Muscle of leg (tissue), 11 donors: Measurements from ENCODE around the gene SMOC2. TPM values are rescaled to one million over a fixed set of nuclear protein-coding genes. Genes with fewer than 3 reads are reported as not detected.
A peak's percentile ranks its signal among the peaks of the same experiment; 100 is the strongest.

Experiments used
- DNase-seq: peaks from one replicate; pipeline ENCODE4 v3.0.0; 2013
- H3K27ac ChIP-seq: one replicate; pipeline ENCODE4 v1.5.1; 2013; ENCODE audit warnings: mild to moderate bottlenecking, low read length, control low read depth
- H3K27me3 ChIP-seq: one replicate; pipeline ENCODE4 v1.6.1; 2013; ENCODE audit warnings: low read length; ENCODE audit not compliant: control insufficient read depth, insufficient read depth
- H3K36me3 ChIP-seq: one replicate; pipeline ENCODE4 v1.6.1; 2013; ENCODE audit warnings: low read length; ENCODE audit not compliant: control insufficient read depth, insufficient read depth
- H3K4me1 ChIP-seq: one replicate; pipeline ENCODE4 v1.6.1; 2013; ENCODE audit warnings: low read length; ENCODE audit not compliant: control insufficient read depth, insufficient read depth
- H3K4me3 ChIP-seq: one replicate; pipeline ENCODE4 v1.5.1; 2013; ENCODE audit warnings: low read length, control low read depth
- H3K9me3 ChIP-seq: replicated peaks from 2 replicates; pipeline ENCODE4 v1.6.1; 2013; ENCODE audit warnings: low read depth, low read length; ENCODE audit not compliant: control insufficient read depth
- WGBS: methylation state at CpG from one replicate; pipeline ENCODE4 v1.1.5; 2013; ENCODE audit warnings: missing lambda C conversion rate; ENCODE audit not compliant: insufficient coverage; 5-methylcytosine and 5-hydroxymethylcytosine counted together
- polyA plus RNA-seq, 8 donors: library from polyadenylated mRNA; unstranded; fragments of 120-200 nt; gene quantifications; one replicate each; pipeline versions ENCODE4 v1.2.1 to v1.2.3, GENCODE V29; 2013; ENCODE audit warnings: inconsistent platforms in 1 of 8, low replicate concordance in 1 of 8; ENCODE audit not compliant: insufficient read length in 8 of 8, insufficient read depth in 1 of 8
- total RNA-seq: library from RNA; stranded (reverse); fragments of 120-200 nt; gene quantifications from one replicate; pipeline ENCODE4 v1.2.4, GENCODE V29; 2013

Gene SMOC2
- total and polyA plus RNA-seq, 9 donors = 58.0 to 109 (median 78.9) TPM

- H3K27ac ChIP-seq = no peak overlapping the region
- no peak overlapping the region for H3K4me3 ChIP-seq
- H3K9me3 ChIP-seq = no peaks in the 10 kb centered on the region
- no peaks in the 10 kb centered on the region for H3K36me3 ChIP-seq
- DNase-seq = no peak
- WGBS = 54% methylated on average over 6 of the region's 11 CpGs
- H3K4me1 ChIP-seq = peaks cover 54% of the 10 kb centered on the region
- H3K27me3 ChIP-seq = no peaks in the 10 kb centered on the region
Measured at GRCh38 chr6:168636147-168637004, 195.4 kb downstream of the SMOC2 start.

- WGBS = 93% methylated on average over 2 of the region's 10 CpGs
- no peak for DNase-seq
- Histone ChIP-seq H3K4me3 (no peak overlapping the region), H3K27ac (peak overlapping the region; percentile 90), H3K27me3 (no peaks in the 10 kb centered on the region), H3K36me3 (peaks cover 4% of the 10 kb centered on the region), H3K4me1 (peaks cover 53% of the 10 kb centered on the region), H3K9me3 (no peaks in the 10 kb centered on the region)
Measured at GRCh38 chr6:168637834-168638233, 196.8 kb downstream of the SMOC2 start.

GRCh38 chr6:168638468-168639271 is 197.7 kb downstream of the SMOC2 start:
- H3K27me3 ChIP-seq = no peaks in the 10 kb centered on the region
- H3K36me3 ChIP-seq = peaks cover 4% of the 10 kb centered on the region
- peak overlapping the region; percentile 90 for H3K27ac ChIP-seq
- DNase-seq = peak; percentile 92
- H3K4me3 ChIP-seq = no peak overlapping the region
- H3K9me3 ChIP-seq = no peaks in the 10 kb centered on the region
- WGBS = 10% methylated on average over 15 of the region's 22 CpGs
- H3K4me1 ChIP-seq = peaks cover 56% of the 10 kb centered on the region

GRCh38 chr6:168640181-168640580 is 199.2 kb downstream of the SMOC2 start:
- DNase-seq = no peak
- Histone ChIP-seq H3K4me1 (peaks cover 52% of the 10 kb centered on the region), H3K27ac (peak overlapping the region; percentile 38), H3K9me3 (no peaks in the 10 kb centered on the region), H3K27me3 (no peaks in the 10 kb centered on the region), H3K36me3 (peaks cover 4% of the 10 kb centered on the region), H3K4me3 (no peak overlapping the region)
- 80% methylated on average over 2 of the region's 8 CpGs for WGBS

GRCh38 chr6:168640768-168641167 is 199.8 kb downstream of the SMOC2 start:
- H3K36me3 ChIP-seq = peaks cover 4% of the 10 kb centered on the region
- H3K4me1 ChIP-seq = peaks cover 52% of the 10 kb centered on the region
- H3K27me3 ChIP-seq = no peaks in the 10 kb centered on the region
- H3K27ac ChIP-seq = peak overlapping the region; percentile 62
- DNase-seq = peak; percentile 94
- H3K9me3 ChIP-seq = no peaks in the 10 kb centered on the region
- H3K4me3 ChIP-seq = no peak overlapping the region
- WGBS = 8% methylated on average over 2 of the region's 5 CpGs

GRCh38 chr6:168641446-168641845 is 200.5 kb downstream of the SMOC2 start:
- no peak for DNase-seq
- 44% methylated on average over 2 of the region's 5 CpGs for WGBS
- no peaks in the 10 kb centered on the region for H3K27me3 ChIP-seq

GRCh38 chr6:168643401-168643800 is 202.4 kb downstream of the SMOC2 start:
- WGBS = 86% methylated on average over 7 of the region's 10 CpGs
- no peaks in the 10 kb centered on the region for H3K9me3 ChIP-seq
- DNase-seq = no peak
- peaks cover 4% of the 10 kb centered on the region for H3K36me3 ChIP-seq
- H3K4me3 ChIP-seq = no peak overlapping the region
- no peak overlapping the region for H3K27ac ChIP-seq
- peaks cover 6% of the 10 kb centered on the region for H3K27me3 ChIP-seq
- peaks cover 49% of the 10 kb centered on the region for H3K4me1 ChIP-seq

More at GRCh38 chr6:168641446-168641845, 200.5 kb downstream of the SMOC2 start:
- Histone ChIP-seq H3K4me3 (no peak overlapping the region), H3K4me1 (peaks cover 50% of the 10 kb centered on the region), H3K27ac (no peak overlapping the region), H3K9me3 (no peaks in the 10 kb centered on the region), H3K36me3 (peaks cover 4% of the 10 kb centered on the region)

- Histone ChIP-seq H3K4me1 (peaks cover 46% of the 10 kb centered on the region), H3K27me3 (peaks cover 12% of the 10 kb centered on the region), H3K9me3 (no peaks in the 10 kb centered on the region), H3K36me3 (peaks cover 4% of the 10 kb centered on the region), H3K4me3 (no peak overlapping the region), H3K27ac (no peak overlapping the region)
- 79% methylated on average over 8 of the region's 9 CpGs for WGBS
- DNase-seq = no peak
Measured at GRCh38 chr6:168645326-168645725, 204.3 kb downstream of the SMOC2 start.

- Histone ChIP-seq H3K27me3 (peaks cover 12% of the 10 kb centered on the region), H3K36me3 (peaks cover 1% of the 10 kb centered on the region), H3K9me3 (no peaks in the 10 kb centered on the region), H3K4me1 (peaks cover 40% of the 10 kb centered on the region), H3K4me3 (no peak overlapping the region), H3K27ac (no peak overlapping the region)
- 64% methylated on average over 11 of the region's 14 CpGs for WGBS
- DNase-seq = no peak
Measured at GRCh38 chr6:168647271-168647670, 206.3 kb downstream of the SMOC2 start.
